NCI-H748 treated with DMSO at 0.1 percent for 48 hours (cell line): Measurements from ENCODE around the gene USP47.

ENCODE experiments used
- DNase-seq: peaks from one replicate; lab custom pipeline; 2025; lab: John Stamatoyannopoulos, UW

USP47 gene

GRCh38 chr11:11867720-11868119 is 25.9 kb downstream of the USP47 start:
- no peak for DNase-seq

DNA sequence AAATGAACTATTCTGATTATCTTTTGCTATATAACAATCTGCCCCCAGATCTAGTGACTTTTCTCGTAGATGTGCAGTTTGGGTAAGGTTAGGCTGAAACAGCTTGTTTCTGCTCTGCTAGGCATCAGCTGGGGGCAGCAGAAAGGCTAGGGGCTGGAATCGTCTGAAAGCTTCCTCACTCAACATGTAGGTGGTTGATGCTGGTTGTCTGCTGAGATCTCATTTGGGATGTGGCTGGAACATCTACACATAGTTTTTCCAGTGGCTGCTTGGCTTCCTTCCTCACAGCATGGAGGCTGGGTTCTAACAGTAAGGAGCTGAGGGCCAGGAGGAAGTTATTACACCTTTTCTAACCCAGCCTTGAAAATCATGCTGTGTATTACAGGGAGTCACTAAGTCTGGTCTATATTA is 30.2 kb downstream of the USP47 start:
- DNase-seq = no peak

- no peak for DNase-seq
Measured at GRCh38 chr11:11876458-11876857, 34.7 kb downstream of the USP47 start.

- no peak for DNase-seq
Measured at GRCh38 chr11:11880179-11880578, 38.4 kb downstream of the USP47 start.

DNA sequence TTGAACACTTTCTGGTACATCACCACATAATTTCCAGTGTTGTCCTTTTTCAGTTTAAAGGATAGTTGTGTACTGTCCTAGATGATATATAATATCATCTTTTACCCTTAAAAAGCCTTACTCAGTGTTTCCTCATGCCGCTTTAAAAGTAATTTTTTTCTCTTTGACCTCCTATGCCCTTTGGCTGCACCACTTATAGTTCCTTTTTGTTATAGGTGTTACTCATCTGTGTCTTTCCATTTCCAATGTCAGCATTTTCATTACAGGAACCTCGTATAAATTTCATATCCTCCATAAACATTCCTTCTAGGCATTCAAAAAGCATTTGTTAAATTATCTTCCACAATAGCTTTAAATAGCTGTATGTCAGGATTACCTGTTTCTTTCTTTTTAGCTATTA is 40.8 kb downstream of the USP47 start:
- DNase-seq = no peak

- DNase-seq = no peak
Measured at GRCh38 chr11:11884351-11884750, 42.6 kb downstream of the USP47 start.

DNA sequence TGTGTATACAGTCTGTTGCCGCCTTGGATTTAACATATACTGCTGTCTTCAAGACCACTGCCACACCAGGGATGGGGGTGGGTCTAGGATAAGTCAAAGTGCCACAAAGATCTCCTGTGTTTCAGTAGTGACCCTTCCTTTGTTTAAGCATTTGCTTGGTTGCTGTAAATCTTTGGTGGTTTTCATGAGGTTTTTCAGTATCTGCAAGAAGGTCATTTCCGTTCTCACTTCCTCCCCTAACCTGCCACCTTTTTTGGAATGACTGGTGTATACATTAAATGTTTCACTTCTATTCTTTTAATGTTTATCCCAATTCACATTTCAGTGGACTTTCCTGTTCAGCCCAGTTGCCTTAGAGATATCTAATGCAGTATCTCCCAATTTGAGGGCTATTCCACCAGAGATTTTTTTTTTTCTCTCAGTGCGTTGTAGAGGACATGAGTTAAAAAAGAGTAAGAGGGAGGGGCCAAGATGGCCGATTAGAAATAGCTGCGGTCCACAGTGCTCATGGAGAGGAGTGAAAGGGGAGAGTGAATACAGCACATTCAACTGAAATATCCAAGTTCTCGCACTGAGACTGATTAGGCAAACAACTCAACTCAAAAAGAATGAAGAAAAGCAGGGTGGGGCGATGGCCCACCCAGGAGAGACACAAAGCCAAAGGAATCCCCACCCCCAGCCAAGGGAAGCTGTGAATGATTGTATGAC is 43.2 kb downstream of the USP47 start:
- DNase-seq = no peak

DNA sequence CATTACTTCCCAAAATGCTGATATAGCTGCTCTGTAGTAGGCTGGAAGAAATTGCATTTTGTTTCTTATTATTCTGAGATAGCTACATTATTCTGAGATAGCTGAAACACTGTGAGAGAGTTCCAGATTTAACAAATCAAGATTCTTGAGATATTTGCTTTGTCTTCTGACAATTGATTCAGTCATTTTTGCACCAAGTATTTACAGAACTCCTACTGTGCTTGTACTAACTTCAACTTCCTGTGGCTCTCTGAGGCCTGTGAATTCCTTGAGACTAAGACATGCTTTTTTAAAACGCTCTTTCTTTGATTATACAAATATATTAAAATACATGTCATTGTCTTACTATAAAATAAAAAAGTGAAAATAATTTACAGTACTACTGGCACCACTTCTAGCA is 52.7 kb downstream of the USP47 start:
- DNase-seq = no peak

GRCh38 chr11:11895672-11896071 is 53.9 kb downstream of the USP47 start:
- no peak for DNase-seq

DNA sequence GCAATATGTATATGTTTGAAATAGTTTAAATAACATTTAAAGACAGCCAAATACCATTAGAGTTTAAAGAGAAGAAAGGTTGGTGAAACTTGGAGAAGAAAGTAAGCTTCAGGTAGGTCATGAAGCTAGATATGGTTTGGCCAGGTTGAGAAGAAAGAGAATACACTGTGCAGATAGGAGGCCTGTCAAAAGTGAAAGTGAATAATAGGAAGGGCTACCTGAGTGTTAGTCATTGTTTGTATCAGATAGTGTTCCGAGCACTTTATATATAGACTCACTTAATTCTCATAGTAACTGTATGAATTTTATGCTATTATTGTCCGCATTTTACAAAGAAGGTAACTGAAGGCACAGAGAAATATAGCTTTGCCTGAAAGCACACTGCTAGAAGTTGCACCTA is 56.9 kb downstream of the USP47 start:
- no peak for DNase-seq

GRCh38 chr11:11899401-11899800 is 57.6 kb downstream of the USP47 start:
- DNase-seq = no peak

GRCh38 chr11:11901929-11902328 is 60.2 kb downstream of the USP47 start:
- DNase-seq = no peak

DNA sequence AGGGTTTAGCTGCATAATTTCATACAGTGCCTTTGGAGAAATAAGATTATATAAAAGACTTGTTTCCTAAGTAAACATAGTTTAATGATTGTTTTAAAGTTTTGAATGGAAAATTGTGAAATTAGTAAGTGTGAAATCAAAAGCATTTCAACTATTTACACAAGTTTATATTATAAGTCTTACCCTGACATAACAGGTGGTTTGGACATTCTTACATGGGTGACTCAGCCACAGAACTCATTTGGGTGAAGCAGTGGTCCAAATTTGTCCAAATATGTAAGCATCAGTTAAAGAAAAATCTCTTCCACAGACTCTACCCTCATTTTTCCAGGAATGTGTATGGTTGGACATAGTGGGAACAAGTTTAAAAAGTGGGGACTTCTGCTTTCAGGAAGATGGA is 68.0 kb downstream of the USP47 start:
- DNase-seq = no peak

- DNase-seq = no peak
Measured at GRCh38 chr11:11910541-11910940, 68.8 kb downstream of the USP47 start.

DNA sequence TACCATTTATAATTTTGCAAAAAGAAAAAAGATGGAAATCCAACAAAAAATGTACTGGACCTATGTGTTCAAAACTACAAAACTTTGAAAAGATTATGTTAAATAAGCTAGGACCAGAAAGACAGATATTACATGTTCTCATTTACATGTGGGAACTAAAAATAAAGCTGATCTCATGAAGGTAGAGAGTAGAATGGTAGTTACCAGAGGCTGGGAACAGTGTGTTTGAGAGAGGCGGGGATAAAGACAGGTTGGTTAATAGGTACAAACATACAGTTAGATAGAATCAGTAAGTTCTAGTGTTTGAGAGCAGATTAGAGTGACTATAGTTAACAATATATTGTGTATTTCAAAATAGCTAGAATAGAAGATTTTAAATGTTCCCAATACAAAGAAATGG is 71.6 kb downstream of the USP47 start:
- DNase-seq = no peak

DNA sequence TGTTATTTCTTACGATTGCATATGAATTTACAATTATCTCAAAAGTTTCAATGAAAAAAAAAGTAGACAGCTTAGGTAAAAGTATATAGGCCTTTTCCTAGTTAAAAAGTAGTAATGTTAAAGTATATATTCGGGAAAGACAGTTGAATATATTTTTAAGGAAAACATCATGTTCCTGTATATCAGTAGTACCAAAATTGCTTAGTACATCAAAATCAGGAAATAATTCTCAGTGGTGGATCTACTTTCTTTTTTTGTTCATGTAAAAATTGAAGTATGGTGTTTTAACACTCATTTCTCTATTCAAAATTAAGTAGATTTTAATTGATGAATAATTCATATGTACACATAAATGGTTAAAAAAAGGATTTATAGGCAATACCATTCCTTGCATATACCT is 73.9 kb downstream of the USP47 start:
- DNase-seq = no peak

- no peak for DNase-seq
Measured at GRCh38 chr11:11916981-11917399, 75.2 kb downstream of the USP47 start.

DNA sequence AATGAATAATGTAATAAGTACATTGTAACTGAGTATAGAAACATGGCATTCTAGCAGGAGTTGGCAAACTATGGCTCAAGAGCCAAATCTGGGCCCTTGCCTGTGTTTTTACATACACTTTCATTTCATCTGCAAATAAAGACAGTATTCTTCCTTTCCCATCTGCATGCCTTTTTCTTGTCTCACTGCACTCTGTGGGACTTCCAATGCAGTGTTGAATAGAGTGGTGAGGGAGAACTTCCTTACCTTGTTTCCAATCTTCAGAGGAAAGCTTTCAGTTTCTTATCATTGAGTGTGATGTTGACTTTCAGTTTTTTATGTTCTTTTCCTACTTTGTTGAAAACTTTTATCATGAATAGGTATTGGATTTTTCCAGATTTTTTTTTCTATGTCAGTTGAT is 82.1 kb downstream of the USP47 start:
- no peak for DNase-seq

GRCh38 chr11:11929920-11930319 is 88.1 kb downstream of the USP47 start:
- DNase-seq = no peak

DNA sequence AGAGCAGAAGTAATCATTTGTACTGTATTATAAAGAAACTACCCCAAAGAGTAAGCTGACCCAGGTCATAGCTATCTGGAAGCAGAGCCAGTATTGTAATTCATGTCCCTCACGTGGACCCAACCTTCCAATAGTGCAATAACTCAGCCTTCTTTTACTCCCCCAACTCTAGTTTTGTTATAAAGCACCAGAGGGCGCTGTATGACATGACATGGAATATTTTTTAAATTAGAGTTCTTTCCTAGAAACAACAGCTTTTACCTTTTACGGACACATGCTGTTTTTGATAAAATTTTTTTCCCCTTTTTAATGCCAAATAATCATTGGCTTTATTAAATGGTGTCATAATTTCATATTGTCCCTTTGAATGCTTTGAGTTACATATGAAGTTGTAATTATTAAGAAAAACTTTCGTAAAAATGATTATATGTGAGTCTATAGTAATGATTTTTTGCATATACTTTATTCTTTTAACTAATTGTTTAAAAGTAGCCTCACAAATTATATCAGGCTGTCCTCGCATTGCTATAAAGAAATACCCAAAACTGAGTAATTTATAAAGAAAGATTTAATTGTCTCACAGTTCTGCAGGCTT is 89.8 kb downstream of the USP47 start:
- DNase-seq = peak; percentile 56

GRCh38 chr11:11935536-11935935 is 93.8 kb downstream of the USP47 start:
- DNase-seq = no peak

DNA sequence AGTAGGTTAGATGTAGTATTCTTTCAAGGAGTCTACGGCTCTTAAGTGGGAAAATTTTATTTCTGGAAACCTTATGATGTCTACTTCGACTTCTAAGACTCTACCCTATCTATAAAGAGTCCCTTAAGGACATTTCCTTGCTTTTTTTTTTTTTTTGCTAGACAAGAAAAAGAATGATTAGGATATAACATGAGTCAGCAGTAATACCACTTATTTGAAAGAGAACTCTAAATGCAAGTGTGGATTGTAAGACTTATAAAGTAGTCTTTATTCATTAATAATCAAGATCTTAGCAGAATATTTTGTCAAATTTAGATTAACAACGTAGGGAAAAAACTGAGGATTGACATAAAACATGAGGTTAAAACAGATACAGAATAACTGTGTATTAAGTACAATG is 95.7 kb downstream of the USP47 start:
- DNase-seq = no peak

DNA sequence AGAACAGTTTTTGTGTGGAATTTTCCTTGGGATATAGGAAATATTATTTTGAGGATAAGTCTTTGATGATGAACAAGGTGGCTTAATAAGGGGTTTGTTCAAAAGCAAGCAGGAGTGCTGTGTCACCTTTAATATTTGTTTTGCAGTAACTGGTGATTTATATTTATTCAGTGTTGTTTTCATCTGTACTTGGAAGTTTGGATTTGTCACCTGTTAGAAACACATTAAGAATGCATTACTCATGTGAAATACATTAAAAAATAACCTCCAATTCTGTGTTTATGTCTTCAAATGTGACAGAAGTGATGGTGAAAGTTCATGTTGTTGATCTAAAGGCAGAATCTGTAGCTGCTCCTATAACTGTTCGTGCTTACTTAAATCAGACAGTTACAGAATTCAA is 96.2 kb downstream of the USP47 start:
- DNase-seq = no peak

DNA sequence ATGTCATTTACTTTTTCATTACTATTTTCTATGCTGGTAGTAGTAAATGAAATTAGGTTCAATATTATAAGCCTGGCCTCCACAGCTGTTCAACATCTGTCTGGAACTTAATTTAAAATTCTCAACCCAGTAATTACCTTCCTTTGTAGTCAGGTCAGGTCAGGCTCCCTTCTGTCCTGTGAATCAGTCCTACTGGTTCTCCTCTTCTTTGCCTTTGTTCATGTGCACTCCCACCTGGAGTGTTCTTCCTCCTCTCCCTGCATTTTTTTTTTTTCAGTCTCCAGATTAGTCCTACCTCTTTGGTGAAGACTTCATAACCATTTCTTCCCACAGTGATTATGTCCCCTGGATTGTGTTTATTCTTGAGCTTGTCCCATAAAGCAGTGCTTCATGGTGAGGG is 98.8 kb downstream of the USP47 start:
- DNase-seq = no peak
